ENCODE results near the gene GALNT10. TPM values are rescaled to one million over a fixed set of nuclear protein-coding genes. Genes with fewer than 3 reads are reported as not detected.

Gene GALNT10
- total RNA-seq, 4 donors from 2014 or later: 5.6 to 22.9 (median 14.4) TPM

- no peak overlapping the region for H3K4me3 ChIP-seq
- no peak overlapping the region for H3K27ac ChIP-seq
- no peak for DNase-seq
- TF ChIP-seq POLR2A (IDR thresholded peaks at IDR 0.05): no peak
- TF ChIP-seq CTCF (IDR thresholded peaks at IDR 0.05): no peak
- intact Hi-C loops (cut with DNase I; ENCODE audit: low total_unique reads): no loop called here
- no peaks in the 10 kb centered on the region for H3K36me3 ChIP-seq
- no peaks in the 10 kb centered on the region for H3K27me3 ChIP-seq
- H3K9me3 ChIP-seq: no peaks in the 10 kb centered on the region
- no peaks in the 10 kb centered on the region for H3K4me1 ChIP-seq
Measured at GRCh38 chr5:154315196-154315595, 124.7 kb downstream of the GALNT10 start.

- Histone ChIP-seq H3K27ac (no peak overlapping the region), H3K36me3 (no peaks in the 10 kb centered on the region)
- TF ChIP-seq POLR2A (IDR thresholded peaks at IDR 0.05) (no peak), CTCF (IDR thresholded peaks at IDR 0.05) (no peak)
Measured at GRCh38 chr5:154315756-154316155, 125.2 kb downstream of the GALNT10 start.

GRCh38 chr5:154316223-154316935 is 125.8 kb downstream of the GALNT10 start:
- no peak overlapping the region for H3K27ac ChIP-seq
- H3K9me3 ChIP-seq: no peaks in the 10 kb centered on the region

More at GRCh38 chr5:154315756-154316155, 125.2 kb downstream of the GALNT10 start:
- no peaks in the 10 kb centered on the region for H3K9me3 ChIP-seq
- DNase-seq: no peak
- H3K27me3 ChIP-seq: no peaks in the 10 kb centered on the region
- no peak overlapping the region for H3K4me3 ChIP-seq
- no peaks in the 10 kb centered on the region for H3K4me1 ChIP-seq
- intact Hi-C loops (cut with DNase I; ENCODE audit: low total_unique reads): no loop called here

GRCh38 chr5:154317916-154318315 is 127.4 kb downstream of the GALNT10 start:
- Histone ChIP-seq H3K27ac (no peak overlapping the region), H3K36me3 (no peaks in the 10 kb centered on the region), H3K4me3 (no peak overlapping the region), H3K9me3 (no peaks in the 10 kb centered on the region), H3K27me3 (no peaks in the 10 kb centered on the region), H3K4me1 (no peaks in the 10 kb centered on the region)
- no peak for DNase-seq
- intact Hi-C loops (cut with DNase I; ENCODE audit: low total_unique reads): no loop called here
- TF ChIP-seq CTCF (IDR thresholded peaks at IDR 0.05) (no peak), POLR2A (IDR thresholded peaks at IDR 0.05) (no peak)

More at GRCh38 chr5:154316223-154316935, 125.8 kb downstream of the GALNT10 start:
- Histone ChIP-seq H3K4me3 (no peak overlapping the region), H3K27me3 (no peaks in the 10 kb centered on the region), H3K36me3 (no peaks in the 10 kb centered on the region), H3K4me1 (no peaks in the 10 kb centered on the region)
- DNase-seq: no peak
- intact Hi-C loops (cut with DNase I; ENCODE audit: low total_unique reads): no loop called here
- TF ChIP-seq POLR2A (IDR thresholded peaks at IDR 0.05) (no peak), CTCF (IDR thresholded peaks at IDR 0.05) (no peak)

- no peaks in the 10 kb centered on the region for H3K27me3 ChIP-seq
- no peaks in the 10 kb centered on the region for H3K9me3 ChIP-seq
- intact Hi-C loops (cut with DNase I; ENCODE audit: low total_unique reads): no loop called here
- TF ChIP-seq POLR2A (IDR thresholded peaks at IDR 0.05) (no peak), CTCF (IDR thresholded peaks at IDR 0.05) (no peak)
- H3K4me1 ChIP-seq: no peaks in the 10 kb centered on the region
- no peak for DNase-seq
- H3K4me3 ChIP-seq: no peak overlapping the region
- no peaks in the 10 kb centered on the region for H3K36me3 ChIP-seq
- H3K27ac ChIP-seq: no peak overlapping the region
Measured at GRCh38 chr5:154318691-154319090, 128.2 kb downstream of the GALNT10 start.

All from uterus (tissue), 4 donors.